Measurements from ENCODE around the gene CEP57L1.

- TF ChIP-seq CTCF (IDR thresholded peaks at IDR 0.05 in 8 of 11, conservative IDR thresholded peaks at IDR 0.05 in 3 of 11) (no peak), POLR2A (IDR thresholded peaks at IDR 0.05) (no peak), POLR2AphosphoS5 (IDR thresholded peaks at IDR 0.05) (no peak)
These were observed 14.3 kb upstream of the CEP57L1 start for GRCh38 chr6:109081026-109081425.
